ENCODE results near the gene CAV3.

DNA sequence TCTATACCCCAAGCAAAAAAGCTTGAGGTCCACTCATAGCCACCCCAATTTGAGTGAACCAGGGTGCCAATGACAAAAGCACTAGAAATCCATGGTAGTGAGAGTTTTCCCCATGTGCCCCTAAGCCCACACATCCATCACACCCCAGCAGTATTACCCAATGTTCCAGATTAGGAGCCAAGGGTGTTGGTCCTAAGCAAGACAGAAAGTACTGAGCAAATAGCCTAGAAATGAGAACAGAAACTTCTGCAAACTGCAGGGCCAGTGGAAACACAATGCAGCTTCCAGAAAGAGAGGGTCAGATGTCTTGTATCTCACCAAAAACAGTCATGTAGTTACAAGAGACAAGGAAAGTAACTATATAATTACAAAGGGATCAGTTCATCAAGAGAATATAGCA lies 46.7 kb downstream of the CAV3 start:
- no peak for TF ChIP-seq EZH2phosphoT487 (IDR thresholded peaks at IDR 0.05; ENCODE audit: borderline replicate concordance)
- TF ChIP-seq, protein P1, sequence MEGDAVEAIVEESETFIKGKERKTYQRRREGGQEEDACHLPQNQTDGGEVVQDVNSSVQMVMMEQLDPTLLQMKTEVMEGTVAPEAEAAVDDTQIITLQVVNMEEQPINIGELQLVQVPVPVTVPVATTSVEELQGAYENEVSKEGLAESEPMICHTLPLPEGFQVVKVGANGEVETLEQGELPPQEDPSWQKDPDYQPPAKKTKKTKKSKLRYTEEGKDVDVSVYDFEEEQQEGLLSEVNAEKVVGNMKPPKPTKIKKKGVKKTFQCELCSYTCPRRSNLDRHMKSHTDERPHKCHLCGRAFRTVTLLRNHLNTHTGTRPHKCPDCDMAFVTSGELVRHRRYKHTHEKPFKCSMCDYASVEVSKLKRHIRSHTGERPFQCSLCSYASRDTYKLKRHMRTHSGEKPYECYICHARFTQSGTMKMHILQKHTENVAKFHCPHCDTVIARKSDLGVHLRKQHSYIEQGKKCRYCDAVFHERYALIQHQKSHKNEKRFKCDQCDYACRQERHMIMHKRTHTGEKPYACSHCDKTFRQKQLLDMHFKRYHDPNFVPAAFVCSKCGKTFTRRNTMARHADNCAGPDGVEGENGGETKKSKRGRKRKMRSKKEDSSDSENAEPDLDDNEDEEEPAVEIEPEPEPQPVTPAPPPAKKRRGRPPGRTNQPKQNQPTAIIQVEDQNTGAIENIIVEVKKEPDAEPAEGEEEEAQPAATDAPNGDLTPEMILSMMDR (IDR thresholded peaks at IDR 0.05 in 2 of 3, conservative IDR thresholded peaks at IDR 0.05 in 1 of 3; ENCODE audit: borderline replicate concordance in 1 of 3, insufficient read depth in 1 of 3, low read depth in 2 of 3, low read length in 2 of 3), result no peak
- no peak for TF ChIP-seq ZNF274 (IDR thresholded peaks at IDR 0.05; ENCODE audit: low read depth, low read length)
- TF ChIP-seq, protein P2, sequence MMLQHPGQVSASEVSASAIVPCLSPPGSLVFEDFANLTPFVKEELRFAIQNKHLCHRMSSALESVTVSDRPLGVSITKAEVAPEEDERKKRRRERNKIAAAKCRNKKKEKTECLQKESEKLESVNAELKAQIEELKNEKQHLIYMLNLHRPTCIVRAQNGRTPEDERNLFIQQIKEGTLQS (IDR thresholded peaks at IDR 0.05), result no peak
- TF ChIP-seq POLR2AphosphoS5 (IDR thresholded peaks at IDR 0.05; ENCODE audit: low read depth, low read length), result no peak
- TF ChIP-seq, protein P3, sequence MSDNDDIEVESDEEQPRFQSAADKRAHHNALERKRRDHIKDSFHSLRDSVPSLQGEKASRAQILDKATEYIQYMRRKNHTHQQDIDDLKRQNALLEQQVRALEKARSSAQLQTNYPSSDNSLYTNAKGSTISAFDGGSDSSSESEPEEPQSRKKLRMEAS (IDR thresholded peaks at IDR 0.05), result no peak
- TF ChIP-seq CEBPB (IDR thresholded peaks at IDR 0.05; ENCODE audit: low read depth), result no peak
- no peak for TF ChIP-seq YY1 (IDR thresholded peaks at IDR 0.05; ENCODE audit: extremely low read depth, insufficient replicate concordance, low read depth, low read length)
- no peak for TF ChIP-seq POLR2A (IDR thresholded peaks at IDR 0.05; ENCODE audit: borderline replicate concordance, extremely low read depth, insufficient read depth, insufficient read length)
- TF ChIP-seq TCF7L2 (IDR thresholded peaks at IDR 0.05; ENCODE audit: borderline replicate concordance, extremely low read depth, insufficient read depth, insufficient read length), result no peak
- no peak for TF ChIP-seq SRF (IDR thresholded peaks at IDR 0.05; ENCODE audit: low read depth)
- TF ChIP-seq, protein P4, sequence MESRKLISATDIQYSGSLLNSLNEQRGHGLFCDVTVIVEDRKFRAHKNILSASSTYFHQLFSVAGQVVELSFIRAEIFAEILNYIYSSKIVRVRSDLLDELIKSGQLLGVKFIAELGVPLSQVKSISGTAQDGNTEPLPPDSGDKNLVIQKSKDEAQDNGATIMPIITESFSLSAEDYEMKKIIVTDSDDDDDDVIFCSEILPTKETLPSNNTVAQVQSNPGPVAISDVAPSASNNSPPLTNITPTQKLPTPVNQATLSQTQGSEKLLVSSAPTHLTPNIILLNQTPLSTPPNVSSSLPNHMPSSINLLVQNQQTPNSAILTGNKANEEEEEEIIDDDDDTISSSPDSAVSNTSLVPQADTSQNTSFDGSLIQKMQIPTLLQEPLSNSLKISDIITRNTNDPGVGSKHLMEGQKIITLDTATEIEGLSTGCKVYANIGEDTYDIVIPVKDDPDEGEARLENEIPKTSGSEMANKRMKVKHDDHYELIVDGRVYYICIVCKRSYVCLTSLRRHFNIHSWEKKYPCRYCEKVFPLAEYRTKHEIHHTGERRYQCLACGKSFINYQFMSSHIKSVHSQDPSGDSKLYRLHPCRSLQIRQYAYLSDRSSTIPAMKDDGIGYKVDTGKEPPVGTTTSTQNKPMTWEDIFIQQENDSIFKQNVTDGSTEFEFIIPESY (IDR thresholded peaks at IDR 0.05; ENCODE audit: extremely low read depth, insufficient replicate concordance, low read length), result no peak
- TF ChIP-seq SP1 (IDR thresholded peaks at IDR 0.05; ENCODE audit: low read depth), result no peak
- TF ChIP-seq EZH2 (IDR thresholded peaks at IDR 0.05), result no peak
